ENCODE data around the gene SBNO2.
"Not testable (repeated sequence)": the region's sequence is repeated elsewhere in the genome, so short reads cannot be mapped to it uniquely, and the experiment has no call there.

The SBNO2 gene

DNA sequence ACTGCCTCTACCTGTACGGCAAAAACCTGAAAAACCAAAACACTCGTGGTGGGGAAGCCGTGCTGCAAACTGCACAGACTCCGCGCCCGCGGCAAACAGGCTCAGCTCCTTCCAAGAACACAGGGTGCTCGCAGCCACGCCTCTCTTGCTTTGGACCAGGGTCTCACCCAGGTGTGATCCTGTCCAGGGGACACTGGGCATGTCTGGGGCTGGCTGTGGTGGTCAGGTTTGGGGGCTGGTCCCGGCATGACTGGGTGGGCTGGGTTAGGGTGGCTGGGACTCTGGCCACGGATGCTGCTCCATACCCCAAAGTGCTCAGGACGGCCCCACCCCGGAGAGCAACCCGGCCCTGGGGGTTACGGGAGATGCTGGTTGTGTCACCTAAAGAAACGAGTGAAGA is 56.4 kb downstream of the SBNO2 start:
- DNase-seq (ENCODE audit: low read depth in 2 of 2): no peak

- DNase-seq (ENCODE audit: low read depth in 2 of 2): no peak
Observed at GRCh38 chr19:1116726-1117581, 57.1 kb downstream of the SBNO2 start.

DNA sequence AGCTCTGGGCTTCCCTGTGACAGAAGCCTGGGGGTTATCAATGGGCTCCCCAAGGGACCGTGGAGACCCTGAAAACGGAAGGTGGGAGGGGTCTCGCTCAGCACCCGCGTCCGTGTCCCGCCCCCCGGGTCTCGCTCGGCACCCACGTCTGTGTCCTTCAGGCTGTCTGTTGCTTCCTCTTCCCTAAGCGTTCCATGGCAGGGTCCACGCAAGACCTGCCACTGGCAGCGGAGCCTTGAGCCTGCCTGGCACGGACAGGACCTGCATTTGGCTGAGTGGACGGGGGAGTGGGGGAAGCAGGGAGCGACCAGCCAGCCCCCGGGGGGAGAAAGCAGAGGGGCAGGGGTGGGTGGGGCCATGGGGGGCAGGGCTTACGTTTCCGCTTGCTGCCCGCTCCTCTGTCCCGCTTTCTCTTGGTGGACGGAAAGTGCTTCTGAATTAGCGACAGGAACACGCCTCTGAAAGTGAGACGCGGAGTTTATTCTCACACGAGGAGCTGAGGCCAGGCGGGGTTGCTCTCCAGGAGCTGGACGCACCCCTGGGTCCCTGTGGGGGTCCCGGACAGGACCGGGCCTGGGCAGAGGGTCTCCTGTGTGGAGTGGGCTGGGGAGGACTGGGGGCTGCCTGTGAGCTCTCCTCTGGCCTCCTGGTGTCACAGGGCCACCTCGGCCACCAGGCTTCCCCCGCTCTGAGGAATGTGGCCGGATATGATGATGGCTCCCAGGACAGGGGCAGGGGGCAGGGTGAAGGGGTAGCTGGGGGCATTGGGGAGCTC is 58.2 kb downstream of the SBNO2 start:
- no peak for DNase-seq (ENCODE audit: low read depth in 2 of 2)

DNA sequence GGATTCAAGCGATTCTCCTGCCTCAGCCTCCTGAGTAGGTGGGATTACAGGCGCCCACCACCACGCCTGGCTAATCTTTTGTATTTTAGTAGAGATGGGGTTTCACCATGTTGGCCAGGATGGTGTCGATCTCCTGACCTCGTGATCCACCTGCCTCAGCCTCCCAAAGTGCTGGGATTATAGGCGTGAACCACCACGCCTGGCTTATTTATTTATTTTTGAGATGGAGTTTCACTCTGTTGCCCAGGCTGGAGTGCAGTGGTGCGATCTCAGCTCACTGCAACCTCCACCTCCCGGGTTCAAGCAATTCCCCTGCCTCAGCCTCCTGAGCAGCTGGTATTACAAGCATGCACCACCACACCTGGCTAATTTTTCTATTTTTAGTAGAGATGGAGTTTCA is 59.3 kb downstream of the SBNO2 start:
- not testable (repeated sequence) for DNase-seq (ENCODE audit: low read depth in 2 of 2)

DNA sequence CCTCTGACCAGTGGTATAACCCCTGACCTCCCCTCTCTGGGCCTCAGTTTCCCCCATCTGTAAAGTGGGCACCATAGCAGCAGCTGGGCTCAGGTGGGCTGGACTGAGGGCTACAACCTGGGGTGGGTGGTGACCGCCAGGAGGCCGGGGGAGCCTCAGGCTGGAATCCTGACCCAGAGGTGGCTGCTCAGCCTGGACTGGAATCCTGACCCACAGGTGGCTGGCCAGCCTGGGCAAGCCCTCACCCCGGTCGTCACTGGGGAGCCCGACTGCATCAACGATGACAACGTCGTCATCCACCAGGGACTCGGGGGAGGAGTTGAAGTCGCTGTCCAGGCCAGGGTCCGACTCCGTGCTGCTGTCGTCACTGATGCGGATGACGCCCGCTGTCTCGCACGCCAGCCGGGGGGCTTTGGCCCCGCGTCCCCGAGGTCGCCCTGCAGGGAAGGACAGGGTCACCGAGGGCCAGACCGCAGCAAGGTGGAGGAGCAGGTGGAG is 60.0 kb downstream of the SBNO2 start:
- no peak for DNase-seq (ENCODE audit: low read depth in 2 of 2)

DNA sequence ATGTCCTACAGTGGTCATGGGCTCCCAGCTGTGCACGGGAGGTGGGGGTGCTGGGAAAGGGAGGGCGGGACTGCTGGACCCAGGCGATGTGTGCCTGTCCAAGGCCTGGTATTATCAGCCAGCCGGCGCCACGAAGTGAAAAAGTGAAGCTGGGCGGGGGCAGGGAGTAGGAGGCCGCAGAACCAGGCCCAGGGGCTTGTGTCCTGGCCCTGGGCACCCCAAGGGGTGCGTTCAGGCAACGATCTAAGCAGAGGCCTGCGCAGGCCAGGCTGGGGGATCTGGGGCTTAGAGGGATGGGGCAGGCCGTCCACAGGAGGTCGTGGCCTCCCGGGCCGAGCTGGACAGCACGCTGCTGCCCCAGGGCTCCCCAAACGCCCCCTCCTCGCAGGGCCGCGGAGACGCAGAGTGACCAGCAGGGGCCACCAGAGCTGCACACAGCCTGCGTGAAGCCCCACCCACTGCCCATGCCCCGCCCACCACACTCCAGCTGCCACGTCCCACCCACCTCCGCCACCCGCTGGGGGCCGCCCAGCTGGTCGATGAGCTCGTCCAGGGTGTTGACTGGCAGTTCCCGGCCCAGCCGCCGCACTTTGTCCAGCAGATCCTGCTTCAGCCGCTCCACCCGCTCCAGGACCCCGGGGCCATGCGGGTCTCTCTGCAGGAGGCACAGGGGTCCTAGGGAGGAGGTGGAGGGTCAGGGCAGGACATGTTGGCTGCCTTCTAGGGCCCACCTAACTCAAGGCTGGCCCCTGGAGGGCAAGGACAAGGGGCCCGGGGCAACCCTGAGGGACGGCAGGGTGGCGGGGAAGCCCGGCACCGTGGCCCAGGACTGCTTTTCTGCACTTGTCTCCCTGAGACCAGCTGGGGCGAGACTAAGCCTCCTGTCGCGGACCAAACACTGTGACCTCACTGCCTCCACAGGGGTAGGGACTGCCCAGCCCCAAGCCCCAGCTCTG is 60.8 kb downstream of the SBNO2 start:
- peak; percentile 58 to 73 for DNase-seq (ENCODE audit: low read depth in 2 of 2)

DNA sequence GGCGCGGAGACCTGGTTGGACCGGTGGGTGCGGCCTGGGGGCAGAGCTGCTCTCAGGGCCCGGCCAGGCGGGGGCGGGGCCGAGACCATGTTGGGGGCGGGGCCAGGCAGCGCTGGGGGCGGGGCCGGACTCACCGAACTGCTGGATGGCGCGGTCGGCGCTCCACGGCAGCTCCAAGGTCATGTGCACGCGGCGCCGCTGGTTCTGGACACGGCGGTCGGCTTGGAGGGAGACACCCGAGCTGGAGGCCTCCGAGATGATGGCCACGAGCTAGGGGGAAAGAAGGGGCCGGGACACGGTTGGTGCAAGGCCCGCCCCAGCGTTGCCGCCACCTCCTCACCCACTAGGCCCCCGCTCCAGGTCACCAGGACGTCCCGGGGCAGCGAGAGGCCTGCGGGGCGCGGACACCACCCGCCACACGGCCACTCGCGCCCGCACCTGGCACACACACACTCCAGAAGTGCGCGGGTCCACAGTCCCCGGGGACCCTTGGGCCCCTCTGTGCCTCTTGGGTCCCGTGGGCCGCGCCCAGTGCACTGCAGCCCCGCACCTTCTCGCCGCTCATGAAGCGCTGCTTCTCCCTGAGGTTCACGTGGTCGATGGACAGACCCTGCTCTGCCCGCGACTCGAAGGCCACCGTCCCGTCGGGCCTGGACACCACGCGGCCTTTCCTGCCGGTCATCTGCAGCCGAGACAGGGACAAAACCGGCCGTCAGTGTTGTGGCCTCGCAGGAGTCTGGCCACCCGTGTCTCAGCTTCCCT is 61.6 kb downstream of the SBNO2 start:
- DNase-seq (ENCODE audit: low read depth in 2 of 2): no peak

DNA sequence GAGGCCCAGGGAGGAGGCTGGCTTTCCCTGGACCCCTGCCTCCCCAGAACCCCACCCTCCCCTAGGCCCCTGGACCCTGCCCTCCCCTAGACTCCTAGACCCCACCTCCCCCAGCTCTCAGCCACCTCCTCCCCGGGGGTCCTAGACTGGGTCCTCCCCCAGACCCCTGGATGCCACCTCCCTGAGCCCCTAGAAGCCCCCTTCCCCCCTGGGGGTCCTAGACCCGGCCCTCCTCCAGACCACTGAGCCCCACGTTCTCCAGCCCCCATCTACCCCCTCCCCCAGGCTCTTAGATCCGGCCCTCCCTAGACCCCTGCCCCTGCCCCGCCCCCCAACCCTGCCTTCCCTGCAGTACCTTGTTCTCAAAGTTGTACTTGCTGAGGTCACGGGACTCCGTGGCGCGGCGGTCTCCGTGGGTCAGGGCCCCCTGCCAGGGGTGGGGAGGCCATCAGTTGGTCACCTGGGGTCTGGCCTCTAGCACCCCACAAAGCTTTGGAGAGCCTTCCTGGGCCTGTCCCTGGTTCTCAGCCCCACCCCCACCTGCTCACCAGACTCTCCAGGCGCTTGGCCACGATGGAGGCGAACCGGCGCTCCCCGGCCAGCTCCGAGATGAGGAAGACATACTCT is 62.3 kb downstream of the SBNO2 start:
- no peak for DNase-seq (ENCODE audit: low read depth in 2 of 2)

- no peak for DNase-seq (ENCODE audit: low read depth in 2 of 2)
Observed at GRCh38 chr19:1110809-1111640, 63.0 kb downstream of the SBNO2 start.

GRCh38 chr19:1109697-1110671 is 64.1 kb downstream of the SBNO2 start:
- no peak for DNase-seq (ENCODE audit: low read depth in 2 of 2)

- DNase-seq (ENCODE audit: low read depth in 2 of 2): no peak
Observed at GRCh38 chr19:1109032-1109551, 65.0 kb downstream of the SBNO2 start.

DNA sequence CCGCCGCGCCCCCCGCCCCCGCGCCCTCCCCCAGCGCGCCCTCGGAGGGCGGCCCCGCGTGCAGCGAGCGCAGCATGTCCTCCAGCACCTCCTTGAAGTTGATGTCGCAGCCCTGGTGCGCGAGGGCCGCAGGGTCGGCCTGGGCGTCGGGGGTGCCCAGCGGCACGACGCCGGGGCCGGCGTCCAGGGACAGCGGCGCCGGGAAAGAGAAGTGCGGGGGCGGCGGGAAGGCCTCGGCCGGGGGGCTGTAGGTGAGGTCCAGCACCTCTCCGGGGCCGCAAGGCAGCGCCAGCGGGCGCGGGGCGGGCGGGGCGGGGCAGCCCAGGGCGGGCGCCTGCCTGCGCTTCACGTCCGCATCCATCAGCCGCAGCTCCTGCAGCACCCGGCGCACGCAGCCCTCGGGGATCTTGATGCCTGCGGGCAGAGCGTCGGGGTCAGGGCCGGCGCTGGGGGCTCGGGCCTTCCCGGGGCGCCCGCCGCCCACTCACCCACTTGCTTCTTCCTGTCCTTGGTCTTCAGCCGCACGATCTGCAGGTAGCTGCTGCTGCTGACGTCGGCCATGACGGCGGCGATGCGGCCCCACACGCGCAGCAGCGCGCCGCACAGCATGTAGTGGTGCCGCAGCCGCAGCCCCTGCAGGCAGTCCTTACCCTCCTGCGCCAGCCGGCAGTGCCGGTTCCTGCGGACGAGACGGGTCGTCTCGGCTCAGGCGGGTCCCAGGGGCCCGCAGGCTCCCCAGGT is 65.6 kb downstream of the SBNO2 start:
- DNase-seq (ENCODE audit: low read depth in 2 of 2): no peak

GRCh38 chr19:1107661-1108261 is 66.3 kb downstream of the SBNO2 start:
- no peak for DNase-seq (ENCODE audit: low read depth in 2 of 2)

DNA sequence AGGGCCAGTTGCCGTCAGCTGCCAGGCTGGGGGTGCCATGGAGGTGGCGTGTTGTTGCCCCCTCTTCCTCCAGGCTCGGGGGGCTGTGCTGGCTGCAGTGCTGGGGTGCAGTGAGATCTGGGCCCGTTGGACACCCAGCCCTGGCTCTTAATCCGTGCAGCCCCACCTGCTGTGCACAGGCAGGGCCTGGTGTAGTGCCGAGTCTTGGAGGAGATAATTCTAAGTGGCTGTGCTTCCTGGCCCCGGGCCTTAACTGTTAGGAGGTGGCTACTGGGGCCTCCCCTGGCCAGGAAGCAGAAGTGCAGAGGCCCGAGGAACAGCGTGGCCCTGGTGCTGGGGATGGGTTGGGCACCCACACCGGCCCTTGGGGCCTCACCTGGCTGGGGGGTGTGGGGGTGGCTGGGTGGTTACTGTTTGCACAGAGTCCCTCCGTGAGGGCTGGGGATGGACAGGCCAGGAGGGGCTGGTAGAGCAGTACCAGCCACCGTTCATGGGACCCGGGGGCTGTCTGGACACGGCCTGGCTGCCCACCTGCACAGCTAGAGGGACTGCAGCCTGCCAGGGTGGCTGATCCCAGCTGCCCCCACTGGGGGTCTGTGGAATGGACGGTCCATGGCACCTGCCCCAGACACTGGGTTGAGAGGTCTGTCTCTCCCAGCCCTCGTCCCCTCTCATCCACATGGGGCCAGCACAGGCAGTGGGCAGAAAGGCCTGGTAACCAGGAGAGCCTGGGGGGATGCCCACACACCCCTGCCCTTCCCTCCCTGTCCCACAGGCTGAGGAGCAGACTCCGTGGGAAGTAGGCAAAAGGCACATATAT is 67.0 kb downstream of the SBNO2 start:
- DNase-seq (ENCODE audit: low read depth in 2 of 2): no peak

GRCh38 chr19:1105873-1106840 is 67.9 kb downstream of the SBNO2 start:
- no peak for DNase-seq (ENCODE audit: low read depth in 2 of 2)

Data from stimulated activated CD4-positive, alpha-beta T cell treated with anti-CD3 and anti-CD28 coated beads, Interleukin-1b, Interleukin-23, amount 100 ng/mL, for 1 hour (primary cell).